ENCODE results near the gene ABCA12. TPM values are rescaled to one million over a fixed set of nuclear protein-coding genes. Genes with fewer than 3 reads are reported as not detected.

ABCA12 gene
- total and polyA plus RNA-seq, 2 of the 8 experiments (the other 6 are each of a cell fraction or from before 2014, with no cell fraction given) = not detected

DNA sequence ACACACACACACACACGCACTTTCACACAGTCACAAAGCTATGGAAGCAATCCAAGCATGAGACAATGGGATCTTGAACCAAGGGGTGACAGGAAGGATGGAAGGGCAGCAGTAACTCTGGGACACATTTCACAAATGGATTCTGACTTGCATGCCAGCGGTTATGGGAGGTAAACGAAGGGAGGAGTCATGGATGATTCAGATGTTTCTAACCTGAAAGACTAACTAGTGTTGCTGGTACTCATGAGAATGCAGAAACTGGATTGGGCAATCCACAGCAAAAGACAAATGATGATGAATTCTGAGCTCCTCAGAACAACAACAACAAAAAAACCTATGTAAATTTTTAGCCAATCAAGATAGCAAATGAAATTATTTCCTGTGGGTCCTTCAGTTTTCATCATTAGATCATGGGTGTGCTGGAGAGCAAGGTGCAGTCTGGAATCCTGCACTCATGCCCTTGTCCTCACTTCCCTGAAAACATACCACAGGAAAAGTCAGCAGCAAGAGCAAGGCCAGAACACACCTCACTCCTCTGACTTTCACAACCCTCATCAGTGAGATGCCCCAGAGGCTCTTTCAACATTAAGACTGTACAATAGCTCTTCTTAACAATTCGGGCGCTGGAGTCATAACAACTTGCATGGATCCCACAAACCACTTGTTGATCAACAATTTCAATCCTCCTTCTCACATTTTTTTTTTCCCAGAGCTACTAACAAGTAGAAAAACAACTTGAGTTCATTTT is 32.6 kb downstream of the ABCA12 start (continued):
- TF ChIP-seq, protein P1, sequence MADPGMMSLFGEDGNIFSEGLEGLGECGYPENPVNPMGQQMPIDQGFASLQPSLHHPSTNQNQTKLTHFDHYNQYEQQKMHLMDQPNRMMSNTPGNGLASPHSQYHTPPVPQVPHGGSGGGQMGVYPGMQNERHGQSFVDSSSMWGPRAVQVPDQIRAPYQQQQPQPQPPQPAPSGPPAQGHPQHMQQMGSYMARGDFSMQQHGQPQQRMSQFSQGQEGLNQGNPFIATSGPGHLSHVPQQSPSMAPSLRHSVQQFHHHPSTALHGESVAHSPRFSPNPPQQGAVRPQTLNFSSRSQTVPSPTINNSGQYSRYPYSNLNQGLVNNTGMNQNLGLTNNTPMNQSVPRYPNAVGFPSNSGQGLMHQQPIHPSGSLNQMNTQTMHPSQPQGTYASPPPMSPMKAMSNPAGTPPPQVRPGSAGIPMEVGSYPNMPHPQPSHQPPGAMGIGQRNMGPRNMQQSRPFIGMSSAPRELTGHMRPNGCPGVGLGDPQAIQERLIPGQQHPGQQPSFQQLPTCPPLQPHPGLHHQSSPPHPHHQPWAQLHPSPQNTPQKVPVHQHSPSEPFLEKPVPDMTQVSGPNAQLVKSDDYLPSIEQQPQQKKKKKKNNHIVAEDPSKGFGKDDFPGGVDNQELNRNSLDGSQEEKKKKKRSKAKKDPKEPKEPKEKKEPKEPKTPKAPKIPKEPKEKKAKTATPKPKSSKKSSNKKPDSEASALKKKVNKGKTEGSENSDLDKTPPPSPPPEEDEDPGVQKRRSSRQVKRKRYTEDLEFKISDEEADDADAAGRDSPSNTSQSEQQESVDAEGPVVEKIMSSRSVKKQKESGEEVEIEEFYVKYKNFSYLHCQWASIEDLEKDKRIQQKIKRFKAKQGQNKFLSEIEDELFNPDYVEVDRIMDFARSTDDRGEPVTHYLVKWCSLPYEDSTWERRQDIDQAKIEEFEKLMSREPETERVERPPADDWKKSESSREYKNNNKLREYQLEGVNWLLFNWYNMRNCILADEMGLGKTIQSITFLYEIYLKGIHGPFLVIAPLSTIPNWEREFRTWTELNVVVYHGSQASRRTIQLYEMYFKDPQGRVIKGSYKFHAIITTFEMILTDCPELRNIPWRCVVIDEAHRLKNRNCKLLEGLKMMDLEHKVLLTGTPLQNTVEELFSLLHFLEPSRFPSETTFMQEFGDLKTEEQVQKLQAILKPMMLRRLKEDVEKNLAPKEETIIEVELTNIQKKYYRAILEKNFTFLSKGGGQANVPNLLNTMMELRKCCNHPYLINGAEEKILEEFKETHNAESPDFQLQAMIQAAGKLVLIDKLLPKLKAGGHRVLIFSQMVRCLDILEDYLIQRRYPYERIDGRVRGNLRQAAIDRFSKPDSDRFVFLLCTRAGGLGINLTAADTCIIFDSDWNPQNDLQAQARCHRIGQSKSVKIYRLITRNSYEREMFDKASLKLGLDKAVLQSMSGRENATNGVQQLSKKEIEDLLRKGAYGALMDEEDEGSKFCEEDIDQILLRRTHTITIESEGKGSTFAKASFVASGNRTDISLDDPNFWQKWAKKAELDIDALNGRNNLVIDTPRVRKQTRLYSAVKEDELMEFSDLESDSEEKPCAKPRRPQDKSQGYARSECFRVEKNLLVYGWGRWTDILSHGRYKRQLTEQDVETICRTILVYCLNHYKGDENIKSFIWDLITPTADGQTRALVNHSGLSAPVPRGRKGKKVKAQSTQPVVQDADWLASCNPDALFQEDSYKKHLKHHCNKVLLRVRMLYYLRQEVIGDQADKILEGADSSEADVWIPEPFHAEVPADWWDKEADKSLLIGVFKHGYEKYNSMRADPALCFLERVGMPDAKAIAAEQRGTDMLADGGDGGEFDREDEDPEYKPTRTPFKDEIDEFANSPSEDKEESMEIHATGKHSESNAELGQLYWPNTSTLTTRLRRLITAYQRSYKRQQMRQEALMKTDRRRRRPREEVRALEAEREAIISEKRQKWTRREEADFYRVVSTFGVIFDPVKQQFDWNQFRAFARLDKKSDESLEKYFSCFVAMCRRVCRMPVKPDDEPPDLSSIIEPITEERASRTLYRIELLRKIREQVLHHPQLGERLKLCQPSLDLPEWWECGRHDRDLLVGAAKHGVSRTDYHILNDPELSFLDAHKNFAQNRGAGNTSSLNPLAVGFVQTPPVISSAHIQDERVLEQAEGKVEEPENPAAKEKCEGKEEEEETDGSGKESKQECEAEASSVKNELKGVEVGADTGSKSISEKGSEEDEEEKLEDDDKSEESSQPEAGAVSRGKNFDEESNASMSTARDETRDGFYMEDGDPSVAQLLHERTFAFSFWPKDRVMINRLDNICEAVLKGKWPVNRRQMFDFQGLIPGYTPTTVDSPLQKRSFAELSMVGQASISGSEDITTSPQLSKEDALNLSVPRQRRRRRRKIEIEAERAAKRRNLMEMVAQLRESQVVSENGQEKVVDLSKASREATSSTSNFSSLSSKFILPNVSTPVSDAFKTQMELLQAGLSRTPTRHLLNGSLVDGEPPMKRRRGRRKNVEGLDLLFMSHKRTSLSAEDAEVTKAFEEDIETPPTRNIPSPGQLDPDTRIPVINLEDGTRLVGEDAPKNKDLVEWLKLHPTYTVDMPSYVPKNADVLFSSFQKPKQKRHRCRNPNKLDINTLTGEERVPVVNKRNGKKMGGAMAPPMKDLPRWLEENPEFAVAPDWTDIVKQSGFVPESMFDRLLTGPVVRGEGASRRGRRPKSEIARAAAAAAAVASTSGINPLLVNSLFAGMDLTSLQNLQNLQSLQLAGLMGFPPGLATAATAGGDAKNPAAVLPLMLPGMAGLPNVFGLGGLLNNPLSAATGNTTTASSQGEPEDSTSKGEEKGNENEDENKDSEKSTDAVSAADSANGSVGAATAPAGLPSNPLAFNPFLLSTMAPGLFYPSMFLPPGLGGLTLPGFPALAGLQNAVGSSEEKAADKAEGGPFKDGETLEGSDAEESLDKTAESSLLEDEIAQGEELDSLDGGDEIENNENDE (IDR thresholded peaks at IDR 0.05; ENCODE audit: insufficient replicate concordance, low read length) = no peak
- no peak for TF ChIP-seq GTF2F1 (IDR thresholded peaks at IDR 0.05; ENCODE audit: borderline replicate concordance, low read depth, low read length)
- TF ChIP-seq SP1 (IDR thresholded peaks at IDR 0.05; ENCODE audit: low read depth, low read length) = no peak
- TF ChIP-seq ASH2L (IDR thresholded peaks at IDR 0.05; ENCODE audit: low read length) = no peak
- TF ChIP-seq SIX5 (IDR thresholded peaks at IDR 0.05; ENCODE audit: low read depth, low read length) = no peak
- no peak for TF ChIP-seq ATF2 (IDR thresholded peaks at IDR 0.05; ENCODE audit: low read length)
- no peak for TF ChIP-seq FOSL1 (IDR thresholded peaks at IDR 0.05; ENCODE audit: insufficient read depth, low read depth, low read length)
- no peak for TF ChIP-seq POLR2A (IDR thresholded peaks at IDR 0.05; ENCODE audit: control extremely low read depth in 1 of 2, low read depth in 2 of 2, low read length in 2 of 2)
- TF ChIP-seq, protein P2, sequence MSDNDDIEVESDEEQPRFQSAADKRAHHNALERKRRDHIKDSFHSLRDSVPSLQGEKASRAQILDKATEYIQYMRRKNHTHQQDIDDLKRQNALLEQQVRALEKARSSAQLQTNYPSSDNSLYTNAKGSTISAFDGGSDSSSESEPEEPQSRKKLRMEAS (IDR thresholded peaks at IDR 0.05) = no peak
